Regular cardiac myocyte (primary cell): ENCODE data around the gene EIF2S3. TPM values are rescaled to one million over a fixed set of nuclear protein-coding genes. Genes with fewer than 3 reads are reported as not detected.

Experiments used
- total RNA-seq: library from RNA; depleted of rRNA; stranded (reverse); fragments of >200 nt; gene quantifications from 2 replicates; pipeline ENCODE4 v1.2.3, GENCODE V29; 2014

Gene EIF2S3
- 333 and 373 TPM in 2 replicates for total RNA-seq

DNA sequence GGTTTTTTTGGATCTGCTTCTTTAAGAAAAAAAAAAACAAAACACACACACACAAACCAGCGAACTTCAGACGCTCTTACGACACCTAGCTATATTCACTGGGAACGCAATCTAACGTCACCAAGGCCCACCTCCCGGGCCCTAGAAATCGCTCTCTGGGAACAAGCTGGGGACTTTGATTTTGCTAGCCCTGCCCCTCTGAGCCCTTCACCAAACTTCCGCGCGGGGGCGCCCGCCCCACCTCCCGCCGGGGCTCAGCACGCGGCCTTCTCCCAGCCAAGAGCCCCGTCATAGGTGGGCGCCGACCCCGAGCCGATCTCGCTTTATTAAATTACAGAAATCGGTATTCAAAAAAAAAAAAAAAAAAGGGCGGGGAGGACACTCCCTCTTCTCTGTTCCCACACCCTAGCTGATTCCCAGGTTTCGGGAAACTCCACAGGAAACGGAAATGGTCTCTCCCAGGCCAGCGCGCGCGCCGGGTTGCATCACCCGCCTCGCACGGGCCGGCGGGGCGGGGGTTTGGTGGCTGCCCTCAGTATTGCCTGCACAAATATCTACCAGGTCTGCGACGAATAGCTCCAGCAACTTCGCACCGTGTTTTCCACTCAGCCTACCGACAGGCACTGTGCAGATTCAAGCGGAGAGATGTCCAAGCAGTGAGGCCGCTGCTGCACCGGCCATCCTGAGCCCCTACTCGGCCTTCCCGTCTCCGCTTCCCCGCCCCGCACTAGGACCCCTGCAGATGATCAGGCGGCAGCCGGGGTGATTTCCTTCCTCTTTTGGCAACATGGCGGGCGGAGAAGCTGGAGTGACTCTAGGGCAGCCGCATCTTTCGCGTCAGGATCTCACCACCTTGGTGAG is at the start of gene EIF2S3:
TSS of gene EIF2S3 (plus strand) at position 775 of the 861 bp plus-strand sequence. CDS start at position 788, 13 bp downstream.

DNA sequence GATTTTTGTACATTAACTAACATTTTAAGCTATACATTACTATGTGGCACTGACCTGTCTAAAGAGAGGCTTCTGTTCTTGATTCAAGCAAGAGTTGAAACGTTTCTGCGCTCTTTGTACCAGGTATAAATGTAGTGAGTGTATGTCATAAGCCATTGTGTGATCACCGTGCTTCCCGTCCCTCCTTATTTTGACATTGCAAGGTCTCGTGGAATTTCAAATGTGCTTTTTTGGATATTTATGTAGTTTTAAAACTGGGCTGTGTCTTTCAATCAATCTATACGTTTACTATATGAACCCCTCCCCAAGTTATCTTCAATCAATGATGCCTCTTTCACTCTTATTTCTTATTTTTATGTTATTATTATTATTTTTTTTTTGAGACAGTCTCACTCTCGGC is 27.7 kb upstream of the EIF2S3 start, which contains the start of gene KLHL15:
TSS of gene KLHL15 (minus strand) at position 101 of the 400 bp plus-strand sequence. CDS start 20,493 bp downstream, outside the sequence.

Other genes starting within 250 kb of the EIF2S3 start
- gene APOO, start 147.0 kb upstream of the EIF2S3 start, total RNA-seq = 7.9 and 14.6 TPM in 2 replicates
- not detected in 2 replicates for gene CXorf58, start 146.9 kb upstream of the EIF2S3 start, total RNA-seq
- gene KLHL15, start 27.8 kb upstream of the EIF2S3 start, total RNA-seq = 8.5 and 10.2 TPM in 2 replicates
- gene ZFX, start 94.8 kb downstream of the EIF2S3 start, total RNA-seq = 38.3 and 52.4 TPM in 2 replicates